ENCODE data around the gene HCN2. TPM values are rescaled to one million over a fixed set of nuclear protein-coding genes. Genes with fewer than 3 reads are reported as not detected.

HCN2 gene
- total RNA-seq, 4 donors from 2014 or later, result 0.19 to 0.50 (median 0.41) TPM

DNA sequence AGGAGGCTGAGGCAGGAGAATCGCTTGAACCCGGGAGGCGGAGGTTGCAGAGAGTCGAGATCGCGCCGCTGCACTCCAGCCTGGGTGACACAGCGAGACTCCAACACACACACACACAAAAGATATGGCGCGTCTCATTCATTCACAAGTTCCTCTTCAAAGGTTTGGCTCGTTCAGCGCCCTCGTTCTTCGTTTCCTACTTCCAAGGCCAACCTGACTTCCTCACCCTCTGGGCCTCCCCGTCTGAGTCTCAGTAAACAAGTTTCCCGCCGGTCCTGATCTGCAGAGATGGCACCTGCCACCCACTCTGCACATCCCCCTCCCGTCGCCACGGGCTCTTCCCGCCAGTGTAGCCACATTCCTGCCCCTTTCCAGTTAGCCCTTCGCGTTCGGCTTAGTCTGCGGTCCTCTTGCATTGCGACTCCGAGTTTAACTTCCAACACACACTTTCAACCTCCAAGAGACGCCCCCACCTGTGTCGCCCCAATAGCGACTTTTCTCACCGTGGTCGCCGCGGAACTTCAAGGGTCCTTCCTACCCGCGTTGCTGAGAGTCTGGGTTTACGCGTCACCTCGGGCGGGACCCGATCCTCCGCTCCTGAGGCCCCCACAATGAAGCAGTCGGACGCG, 18.6 kb upstream of the HCN2 start:
- Histone ChIP-seq H3K27ac (replicated peaks in 1 of 4) (peak overlapping the region; percentile 81 to 94 (median 92)), H3K4me1 (peaks cover 36 to 46% (median 43%) of the 10 kb centered on the region in 4 donors), H3K4me3 (peak overlapping the region; percentile 87 to 100 (median 96)), H3K9me3 (no peaks in the 10 kb centered on the region), H3K36me3 (no peaks in the 10 kb centered on the region), H3K27me3 (no peaks in the 10 kb centered on the region)
- WGBS, result 7% methylated on average over 40 of the region's 45 CpGs
- no peak for DNase-seq (ENCODE audit: extremely low spot score)
- no peak for TF ChIP-seq EP300 (IDR thresholded peaks at IDR 0.05)
- TF ChIP-seq POLR2AphosphoS5 (IDR thresholded peaks at IDR 0.05), result peak in 1 of 2 donors; percentile 20
- no peak for TF ChIP-seq POLR2A (IDR thresholded peaks at IDR 0.05; ENCODE audit: low read depth)
- intact Hi-C loops (cut with DNase I), result no loop called here

DNA sequence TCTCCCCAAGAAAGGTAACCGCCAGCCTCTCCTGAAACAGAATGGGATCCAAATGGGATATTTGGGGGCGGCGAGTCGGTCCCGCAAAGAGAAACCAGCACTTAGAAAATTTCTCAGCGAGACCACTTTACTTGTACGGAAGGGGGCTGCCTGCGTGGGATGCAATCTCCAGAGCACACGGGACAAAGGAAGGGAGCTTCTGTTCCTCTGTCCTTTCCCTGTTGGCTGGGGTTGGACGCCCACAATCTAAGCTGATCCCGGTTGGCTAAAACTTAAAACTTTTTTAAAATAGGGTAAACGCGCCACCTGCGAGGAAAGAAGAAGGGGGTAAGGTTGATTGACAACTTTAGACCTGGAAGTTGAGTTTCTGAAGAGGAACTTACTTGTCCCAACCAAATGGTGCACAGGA, 18.1 kb upstream of the HCN2 start:
- Histone ChIP-seq H3K27ac (replicated peaks in 1 of 4) (peak overlapping the region; percentile 81 to 94 (median 92)), H3K27me3 (no peaks in the 10 kb centered on the region), H3K9me3 (no peaks in the 10 kb centered on the region), H3K36me3 (no peaks in the 10 kb centered on the region), H3K4me1 (peaks cover 39 to 51% (median 49%) of the 10 kb centered on the region in 4 donors), H3K4me3 (peak overlapping the region; percentile 87 to 100 (median 96))
- TF ChIP-seq, protein P1, sequence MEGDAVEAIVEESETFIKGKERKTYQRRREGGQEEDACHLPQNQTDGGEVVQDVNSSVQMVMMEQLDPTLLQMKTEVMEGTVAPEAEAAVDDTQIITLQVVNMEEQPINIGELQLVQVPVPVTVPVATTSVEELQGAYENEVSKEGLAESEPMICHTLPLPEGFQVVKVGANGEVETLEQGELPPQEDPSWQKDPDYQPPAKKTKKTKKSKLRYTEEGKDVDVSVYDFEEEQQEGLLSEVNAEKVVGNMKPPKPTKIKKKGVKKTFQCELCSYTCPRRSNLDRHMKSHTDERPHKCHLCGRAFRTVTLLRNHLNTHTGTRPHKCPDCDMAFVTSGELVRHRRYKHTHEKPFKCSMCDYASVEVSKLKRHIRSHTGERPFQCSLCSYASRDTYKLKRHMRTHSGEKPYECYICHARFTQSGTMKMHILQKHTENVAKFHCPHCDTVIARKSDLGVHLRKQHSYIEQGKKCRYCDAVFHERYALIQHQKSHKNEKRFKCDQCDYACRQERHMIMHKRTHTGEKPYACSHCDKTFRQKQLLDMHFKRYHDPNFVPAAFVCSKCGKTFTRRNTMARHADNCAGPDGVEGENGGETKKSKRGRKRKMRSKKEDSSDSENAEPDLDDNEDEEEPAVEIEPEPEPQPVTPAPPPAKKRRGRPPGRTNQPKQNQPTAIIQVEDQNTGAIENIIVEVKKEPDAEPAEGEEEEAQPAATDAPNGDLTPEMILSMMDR (IDR thresholded peaks at IDR 0.05), result no peak
- TF ChIP-seq EP300 (IDR thresholded peaks at IDR 0.05), result no peak
- TF ChIP-seq POLR2AphosphoS5 (IDR thresholded peaks at IDR 0.05), result no peak
- TF ChIP-seq POLR2A (IDR thresholded peaks at IDR 0.05; ENCODE audit: low read depth), result no peak
- intact Hi-C loops (cut with DNase I), result no loop called here
- 0% methylated on average over 14 of the region's 14 CpGs for WGBS
- DNase-seq (ENCODE audit: extremely low spot score), result no peak

DNA sequence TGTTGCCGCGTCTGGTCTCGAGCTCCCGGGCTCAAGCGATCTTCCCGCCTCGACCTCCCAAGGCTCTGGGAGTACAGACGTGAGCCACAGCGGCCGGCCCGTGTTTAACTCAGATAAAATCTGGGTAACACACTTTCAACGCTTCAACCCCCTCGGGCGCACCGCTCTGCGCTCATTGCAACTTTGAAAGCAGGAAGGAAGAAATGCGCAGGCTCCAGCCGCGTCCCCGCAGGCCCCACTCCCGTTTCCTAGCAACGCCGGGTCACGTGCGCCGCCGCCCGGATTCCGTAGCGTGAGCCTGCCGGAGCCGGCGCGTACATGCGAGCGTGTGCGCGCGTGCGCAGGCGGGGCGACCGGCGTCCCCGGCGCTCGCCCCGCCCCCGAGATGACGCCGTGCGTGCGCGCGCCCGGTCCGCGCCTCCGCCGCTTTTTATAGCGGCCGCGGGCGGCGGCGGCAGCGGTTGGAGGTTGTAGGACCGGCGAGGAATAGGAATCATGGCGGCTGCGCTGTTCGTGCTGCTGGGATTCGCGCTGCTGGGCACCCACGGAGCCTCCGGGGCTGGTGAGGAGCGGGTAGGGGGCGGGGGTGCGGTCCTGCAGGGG, 17.4 kb upstream of the HCN2 start, which contains the start of gene BSG:
TSS of gene BSG (plus strand) at position 457 of the 603 bp plus-strand sequence. CDS start at position 496, 39 bp downstream.
- Histone ChIP-seq H3K4me3 (peak within 1 kb of the TSS; percentile 87 to 100 (median 96)), H3K27ac (replicated peaks in 1 of 4) (peak within 1 kb of the TSS; percentile 92 to 94 (median 92)), H3K9me3 (no peaks in the 10 kb centered on the region), H3K4me1 (peaks cover 41 to 58% (median 55%) of the 10 kb centered on the region in 4 donors), H3K36me3 (peaks cover 0 to under 1% (median 0%) of the 10 kb centered on the region in 4 donors), H3K27me3 (no peaks in the 10 kb centered on the region)
- DNase-seq (ENCODE audit: extremely low spot score), result peak; percentile 99
- under 1% methylated on average over 16 of the region's 79 CpGs for WGBS
- TF ChIP-seq POLR2AphosphoS5 (IDR thresholded peaks at IDR 0.05) (peak; percentile 95 to 97), POLR2A (IDR thresholded peaks at IDR 0.05; ENCODE audit: low read depth) (peak; percentile 91), EP300 (IDR thresholded peaks at IDR 0.05) (no peak)
- TF ChIP-seq, protein P1 (IDR thresholded peaks at IDR 0.05), result peak in 1 of 3 experiments; percentile 23
- intact Hi-C loops (cut with DNase I), result no loop called here

DNA sequence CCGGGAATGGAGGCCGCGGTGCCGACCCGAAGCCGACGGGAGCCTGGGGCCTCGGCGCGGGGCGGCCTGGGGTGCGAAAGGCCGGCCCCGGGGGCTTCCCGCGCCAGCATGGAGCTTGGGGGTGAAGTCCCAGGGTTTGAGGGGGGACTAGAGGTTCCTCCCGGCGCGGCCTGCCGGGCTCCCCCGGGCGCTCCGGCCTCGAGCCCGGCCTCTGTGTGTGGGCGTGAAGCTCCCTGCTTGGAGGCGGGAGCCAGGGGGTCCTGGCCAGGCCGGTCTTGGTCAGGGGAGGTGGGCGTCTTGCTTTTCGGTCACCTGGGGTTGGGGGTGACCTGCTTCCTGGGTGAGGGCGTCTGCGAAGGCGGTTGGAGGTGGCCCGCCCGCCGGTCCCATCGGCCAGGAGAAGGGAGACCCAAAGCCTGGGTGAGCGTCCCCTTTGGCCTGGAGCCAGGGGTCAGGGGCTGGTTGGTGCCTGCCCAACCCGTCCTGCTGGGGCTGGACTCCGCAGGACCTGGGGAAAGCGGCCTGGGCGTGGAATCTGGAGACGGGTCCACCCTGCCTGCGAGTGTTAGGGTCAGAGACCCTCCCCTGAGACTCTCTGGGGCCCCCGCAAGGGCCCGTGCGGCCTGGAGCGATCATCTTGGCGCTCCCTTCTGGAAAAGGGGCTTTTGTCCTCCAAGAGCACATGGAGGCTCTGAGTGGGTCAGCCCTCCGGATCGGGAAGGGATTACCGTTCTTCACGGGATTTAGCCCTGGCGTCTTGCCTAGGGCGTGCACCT, 16.8 kb upstream of the HCN2 start:
- peak overlapping the region; percentile 92 to 94 (median 92) for H3K27ac ChIP-seq (replicated peaks in 1 of 4)
- no peak for DNase-seq (ENCODE audit: extremely low spot score)
- TF ChIP-seq EP300 (IDR thresholded peaks at IDR 0.05) (no peak), POLR2A (IDR thresholded peaks at IDR 0.05; ENCODE audit: low read depth) (no peak), POLR2AphosphoS5 (IDR thresholded peaks at IDR 0.05) (peak in 1 of 2 donors; percentile 40)
- TF ChIP-seq, protein P1 (IDR thresholded peaks at IDR 0.05), result no peak
- no peaks in the 10 kb centered on the region for H3K9me3 ChIP-seq
- no peaks in the 10 kb centered on the region for H3K27me3 ChIP-seq
- intact Hi-C loops (cut with DNase I), result no loop called here
- H3K4me1 ChIP-seq, result peaks cover 44 to 65% (median 59%) of the 10 kb centered on the region in 4 donors
- WGBS, result 0% methylated on average over 17 of the region's 55 CpGs
- peak overlapping the region; percentile 87 to 100 (median 96) for H3K4me3 ChIP-seq
- H3K36me3 ChIP-seq, result peaks cover 0 to 7% (median 5%) of the 10 kb centered on the region in 4 donors
